C4-2B (cell line): ENCODE data around the gene HIVEP3.

Experiments
- H3K27ac ChIP-seq: fragments of 450-650 bp; 2 replicates; pipeline ENCODE4 v1.5.1; 2017
- ZFX ChIP-seq: fragments of 450-650 bp; IDR thresholded peaks from 2 replicates; pipeline ENCODE4 v1.6.1; 2017
- TF ChIP-seq, protein P1 (sequence below): fragments of 450-650 bp; conservative IDR thresholded peaks from 2 replicates; pipeline ENCODE4 v1.5.1; 2017; ENCODE audit warnings: mild to moderate bottlenecking

The HIVEP3 gene

GRCh38 chr1:41715441-41716095 lies 203.2 kb downstream of the HIVEP3 start:
- H3K27ac ChIP-seq: no peak overlapping the region
- no peak for TF ChIP-seq ZFX
- TF ChIP-seq, protein P1, sequence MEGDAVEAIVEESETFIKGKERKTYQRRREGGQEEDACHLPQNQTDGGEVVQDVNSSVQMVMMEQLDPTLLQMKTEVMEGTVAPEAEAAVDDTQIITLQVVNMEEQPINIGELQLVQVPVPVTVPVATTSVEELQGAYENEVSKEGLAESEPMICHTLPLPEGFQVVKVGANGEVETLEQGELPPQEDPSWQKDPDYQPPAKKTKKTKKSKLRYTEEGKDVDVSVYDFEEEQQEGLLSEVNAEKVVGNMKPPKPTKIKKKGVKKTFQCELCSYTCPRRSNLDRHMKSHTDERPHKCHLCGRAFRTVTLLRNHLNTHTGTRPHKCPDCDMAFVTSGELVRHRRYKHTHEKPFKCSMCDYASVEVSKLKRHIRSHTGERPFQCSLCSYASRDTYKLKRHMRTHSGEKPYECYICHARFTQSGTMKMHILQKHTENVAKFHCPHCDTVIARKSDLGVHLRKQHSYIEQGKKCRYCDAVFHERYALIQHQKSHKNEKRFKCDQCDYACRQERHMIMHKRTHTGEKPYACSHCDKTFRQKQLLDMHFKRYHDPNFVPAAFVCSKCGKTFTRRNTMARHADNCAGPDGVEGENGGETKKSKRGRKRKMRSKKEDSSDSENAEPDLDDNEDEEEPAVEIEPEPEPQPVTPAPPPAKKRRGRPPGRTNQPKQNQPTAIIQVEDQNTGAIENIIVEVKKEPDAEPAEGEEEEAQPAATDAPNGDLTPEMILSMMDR: no peak

DNA sequence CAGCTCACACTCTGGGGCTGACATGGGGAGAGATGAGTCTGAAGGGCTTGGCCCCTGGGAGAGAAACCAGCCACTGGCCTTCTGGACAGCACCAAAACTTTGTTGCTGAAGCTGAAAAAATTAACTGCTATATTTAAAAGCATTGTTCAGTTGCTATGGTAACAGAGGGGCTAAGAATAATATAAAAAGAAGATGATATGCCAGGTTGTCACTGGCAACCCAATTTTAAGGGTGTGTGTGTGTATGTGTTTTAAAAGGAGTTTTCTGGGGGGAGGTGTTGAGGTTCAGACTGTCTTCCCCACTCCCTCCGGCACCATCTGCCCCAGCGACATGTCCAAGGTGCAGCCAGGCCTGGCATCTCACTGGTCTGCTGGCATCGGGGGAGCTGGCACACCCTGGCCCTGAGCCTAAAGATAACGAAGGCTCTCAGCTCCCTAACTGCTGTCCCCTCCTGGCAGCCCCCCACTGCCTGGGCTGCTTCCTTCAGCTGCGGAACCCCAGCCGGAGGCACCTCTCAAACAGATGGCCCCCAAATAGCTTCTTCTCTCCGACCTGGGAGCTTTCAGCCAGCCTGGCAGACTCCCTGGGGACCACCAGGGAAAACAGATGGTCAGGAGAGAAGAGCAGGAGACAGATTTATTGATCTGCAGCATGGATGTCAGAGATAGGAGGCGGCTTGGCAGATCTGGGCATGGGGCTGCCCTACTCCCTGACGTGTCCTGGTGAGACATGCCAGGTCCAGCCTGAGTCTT lies 203.9 kb downstream of the HIVEP3 start:
- H3K27ac ChIP-seq: no peak overlapping the region
- TF ChIP-seq ZFX: no peak
- TF ChIP-seq, protein P1: no peak

DNA sequence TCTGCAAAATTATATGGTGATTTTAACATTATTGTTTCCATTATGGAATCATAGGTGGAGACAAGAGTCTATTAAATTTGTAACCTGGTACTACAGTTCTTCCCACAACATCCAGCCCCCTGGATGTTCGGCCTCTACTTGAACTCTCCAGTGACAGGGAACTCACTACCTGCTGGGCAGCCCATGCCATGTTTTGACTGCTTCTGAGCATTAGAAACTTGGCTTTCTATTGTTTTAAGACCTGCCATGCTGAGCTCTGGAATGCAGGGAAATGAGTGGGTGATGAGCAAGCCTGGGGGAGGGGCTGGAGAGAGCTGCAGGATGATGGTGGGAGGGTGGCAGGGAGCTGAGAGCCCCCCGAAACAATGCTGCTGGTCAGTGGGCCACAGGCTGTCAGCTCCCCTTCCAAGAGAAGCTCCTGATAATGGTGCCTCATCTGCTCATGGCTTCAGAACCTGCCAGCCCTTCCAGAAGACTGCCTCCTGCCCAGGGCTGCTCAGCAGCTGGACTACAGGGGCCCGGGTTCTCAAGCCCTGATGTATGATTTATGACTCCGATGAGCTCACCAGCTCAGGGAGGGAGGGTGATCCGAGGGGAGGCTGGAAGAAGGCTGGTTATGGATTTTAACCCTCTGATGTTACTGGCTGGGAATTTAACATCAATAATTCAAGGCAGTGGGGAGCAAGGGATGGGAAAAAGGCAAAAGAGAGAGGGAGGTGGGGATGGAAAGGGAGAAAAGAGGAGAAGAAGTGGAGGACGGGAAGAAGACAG lies 205.0 kb downstream of the HIVEP3 start:
- TF ChIP-seq, protein P1: no peak
- TF ChIP-seq ZFX: no peak
- no peak overlapping the region for H3K27ac ChIP-seq

- H3K27ac ChIP-seq: no peak overlapping the region
- TF ChIP-seq ZFX: no peak
- TF ChIP-seq, protein P1: no peak
These were observed 205.6 kb downstream of the HIVEP3 start for GRCh38 chr1:41713141-41713540.

- no peak overlapping the region for H3K27ac ChIP-seq
- TF ChIP-seq, protein P1: no peak
- no peak for TF ChIP-seq ZFX
These were observed 206.0 kb downstream of the HIVEP3 start for GRCh38 chr1:41712695-41713094.

DNA sequence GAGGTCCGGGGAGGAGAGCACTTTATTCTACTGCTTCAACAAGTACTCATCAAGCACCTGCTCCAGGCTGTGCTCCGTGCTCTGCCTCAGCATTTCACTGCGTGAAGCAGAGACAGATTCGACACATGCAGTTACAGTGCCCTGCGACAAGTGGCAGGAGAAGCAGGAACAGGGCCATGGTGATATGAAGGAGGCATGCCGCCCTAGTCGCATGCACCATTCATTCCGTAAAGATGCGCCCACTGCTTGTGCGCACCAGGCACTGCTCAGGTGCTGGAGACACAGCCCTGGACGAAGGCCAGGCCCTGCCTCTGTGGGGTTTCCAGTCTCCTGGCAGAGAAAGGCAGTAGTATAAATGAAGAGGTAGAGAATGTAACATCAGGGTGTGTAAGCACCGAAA lies 206.6 kb downstream of the HIVEP3 start:
- H3K27ac ChIP-seq: no peak overlapping the region
- no peak for TF ChIP-seq ZFX

DNA sequence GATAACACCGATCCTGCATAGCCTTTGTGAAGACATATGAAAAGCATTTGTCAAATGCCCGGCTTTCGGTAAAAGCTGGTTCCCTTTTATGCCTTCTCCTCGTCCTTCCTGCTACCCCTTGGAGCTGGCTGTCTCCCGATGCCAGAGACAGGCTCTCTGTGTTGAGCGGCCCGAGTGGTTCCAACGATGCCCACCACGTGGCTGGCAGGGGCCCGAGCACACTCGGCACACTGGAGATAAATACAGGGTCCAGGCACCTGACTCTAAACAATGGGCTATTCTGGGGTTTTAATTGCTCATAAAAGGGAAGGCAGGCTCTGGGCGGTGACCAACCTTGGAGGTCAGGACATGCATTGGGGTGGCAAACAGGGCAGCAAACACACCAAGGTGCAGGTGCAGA lies 207.1 kb downstream of the HIVEP3 start:
- TF ChIP-seq ZFX: no peak
- TF ChIP-seq, protein P1: no peak
- no peak overlapping the region for H3K27ac ChIP-seq
